H9 (cell line): Measurements from ENCODE around the gene MICAL3. TPM values are rescaled to one million over a fixed set of nuclear protein-coding genes. Genes with fewer than 3 reads are reported as not detected.
A peak's percentile ranks its signal among the peaks of the same experiment; 100 is the strongest.

Source experiments
- DNase-seq: peaks from one replicate; pipeline ENCODE4 v3.0.0-alpha.2; 2017
- H2AFZ ChIP-seq: one replicate; pipeline ENCODE4 v1.6.1; 2013; ENCODE audit warnings: mild to moderate bottlenecking, low read length, control low read depth, moderate library complexity
- H2AK5ac ChIP-seq: 2 replicates; pipeline ENCODE4 v1.6.1; 2013; ENCODE audit warnings: low read length, control low read depth, mixed read lengths; ENCODE audit not compliant: insufficient read length
- H2BK120ac ChIP-seq: one replicate; pipeline ENCODE4 v1.6.1; 2013; ENCODE audit warnings: low read depth, mild to moderate bottlenecking, low read length, control low read depth, inconsistent platforms; ENCODE audit not compliant: poor library complexity, severe bottlenecking
- H2BK12ac ChIP-seq: 2 replicates; pipeline ENCODE4 v1.6.1; 2013; ENCODE audit warnings: low read length, control low read depth, mixed read lengths, low read depth; ENCODE audit not compliant: insufficient read length
- H2BK15ac ChIP-seq: 2 replicates; pipeline ENCODE4 v1.6.1; 2013; ENCODE audit warnings: low read depth, low read length, control low read depth
- H2BK20ac ChIP-seq: one replicate; pipeline ENCODE4 v1.6.1; 2013; ENCODE audit warnings: low read depth, mild to moderate bottlenecking, low read length, control low read depth, inconsistent platforms; ENCODE audit not compliant: poor library complexity, severe bottlenecking
- H2BK5ac ChIP-seq: 2 replicates; pipeline ENCODE4 v1.6.1; 2013; ENCODE audit warnings: low read length, control low read depth, mixed read lengths; ENCODE audit not compliant: insufficient read length
- H3K14ac ChIP-seq: 2 replicates; pipeline ENCODE4 v1.6.1; 2013; ENCODE audit warnings: low read length, control low read depth; ENCODE audit not compliant: insufficient read depth
- H3K18ac ChIP-seq: 2 replicates; pipeline ENCODE4 v1.6.1; 2013; ENCODE audit warnings: low read depth, mild to moderate bottlenecking, mixed read lengths, low read length, control low read depth; ENCODE audit not compliant: insufficient read length
- H3K23ac ChIP-seq: 2 replicates; pipeline ENCODE4 v1.6.1; 2013; ENCODE audit warnings: low read length, control low read depth, mixed read lengths, low read depth; ENCODE audit not compliant: insufficient read length
- H3K23me2 ChIP-seq: 2 replicates; pipeline ENCODE4 v1.6.1; 2013; ENCODE audit warnings: low read depth, mild to moderate bottlenecking, mixed read lengths, low read length, control low read depth; ENCODE audit not compliant: insufficient read length, poor library complexity, severe bottlenecking
- H3K27ac ChIP-seq: 2 replicates; pipeline ENCODE4 v1.5.1; 2013; ENCODE audit warnings: low read length, control low read depth, mixed read lengths, low read depth; ENCODE audit not compliant: insufficient read length
- H3K27me3 ChIP-seq: 2 replicates; pipeline ENCODE4 v1.6.1; 2013; ENCODE audit warnings: low read length, control low read depth, inconsistent platforms; ENCODE audit not compliant: insufficient read depth
- H3K4ac ChIP-seq: 2 replicates; pipeline ENCODE4 v1.6.1; 2013; ENCODE audit warnings: low read depth, mild to moderate bottlenecking, control low read depth, inconsistent platforms, low read length, moderate library complexity
- H3K4me1 ChIP-seq: 2 replicates; pipeline ENCODE4 v1.6.1; 2013; ENCODE audit warnings: low read length, control low read depth, inconsistent platforms; ENCODE audit not compliant: insufficient read depth
- H3K4me2 ChIP-seq: 2 replicates; pipeline ENCODE4 v1.6.1; 2013; ENCODE audit warnings: low read length, control low read depth, mixed read lengths; ENCODE audit not compliant: insufficient read length, insufficient read depth
- H3K56ac ChIP-seq: 2 replicates; pipeline ENCODE4 v1.6.1; 2013; ENCODE audit warnings: low read depth, mild to moderate bottlenecking, mixed read lengths, low read length, control low read depth; ENCODE audit not compliant: insufficient read length
- H3K79me1 ChIP-seq: 2 replicates; pipeline ENCODE4 v1.6.1; 2013; ENCODE audit warnings: low read depth, mild to moderate bottlenecking, moderate library complexity, low read length, control low read depth, inconsistent platforms; ENCODE audit not compliant: insufficient read depth, poor library complexity, severe bottlenecking
- H3K79me2 ChIP-seq: 2 replicates; pipeline ENCODE4 v1.6.1; 2013; ENCODE audit warnings: low read length, control low read depth, inconsistent platforms; ENCODE audit not compliant: insufficient read depth
- H3K9ac ChIP-seq: 2 replicates; pipeline ENCODE4 v1.6.1; 2013; ENCODE audit warnings: low read length, control low read depth, mixed read lengths; ENCODE audit not compliant: insufficient read length; ENCODE audit errors: extremely low read depth
- H3K9me3 ChIP-seq: one replicate; pipeline ENCODE4 v1.6.1; 2013; ENCODE audit warnings: low read depth, low read length, inconsistent platforms; ENCODE audit not compliant: control insufficient read depth
- H3T11ph ChIP-seq: one replicate; pipeline ENCODE4 v1.6.1; 2013; ENCODE audit warnings: mild to moderate bottlenecking, low read length, control low read depth, inconsistent platforms
- H4K20me1 ChIP-seq: one replicate; pipeline ENCODE4 v1.6.1; 2013; ENCODE audit not compliant: control insufficient read depth, insufficient read length, insufficient read depth
- H4K5ac ChIP-seq: 2 replicates; pipeline ENCODE4 v1.6.1; 2013; ENCODE audit warnings: low read depth, mild to moderate bottlenecking, mixed read lengths, low read length, control low read depth; ENCODE audit not compliant: insufficient read length
- H4K8ac ChIP-seq: replicated peaks from 2 replicates; pipeline ENCODE4 v1.6.1; 2013; ENCODE audit warnings: low read length, control low read depth, mixed read lengths, low read depth; ENCODE audit not compliant: insufficient read length
- H4K91ac ChIP-seq: 2 replicates; pipeline ENCODE4 v1.6.1; 2013; ENCODE audit warnings: low read depth, mild to moderate bottlenecking, moderate library complexity, mixed read lengths, low read length, control low read depth; ENCODE audit not compliant: insufficient read length
- H3K27ac Mint-ChIP-seq, 3 experiments: 2 replicates in 2 of 3; 3 replicates in 1 of 3; pipeline ENCODE4 v1.8.0; 2020 to 2021; ENCODE audit warnings: mixed read lengths in 3 of 3, mild to moderate bottlenecking in 1 of 3, moderate library complexity in 1 of 3
- H3K27me3 Mint-ChIP-seq: 2 replicates; pipeline ENCODE4 v1.8.0; 2021; ENCODE audit warnings: low read depth, mild to moderate bottlenecking, moderate library complexity, mixed read lengths
- H3K36me3 Mint-ChIP-seq, 3 experiments: 2 replicates in 2 of 3; 3 replicates in 1 of 3; pipeline ENCODE4 v1.8.0; 2020 to 2021; ENCODE audit warnings: low read depth in 3 of 3, mixed read lengths in 3 of 3; ENCODE audit not compliant: insufficient read depth in 1 of 3
- H3K4me1 Mint-ChIP-seq, 2 experiments: 2 replicates each; pipeline ENCODE4 v1.8.0; 2020; ENCODE audit warnings: mixed read lengths in 2 of 2
- H3K4me3 Mint-ChIP-seq, 2 experiments: 2 replicates in 1 of 2; 3 replicates in 1 of 2; pipeline ENCODE4 v1.8.0; 2020 to 2021; ENCODE audit warnings: mild to moderate bottlenecking in 2 of 2, mixed read lengths in 2 of 2, moderate library complexity in 1 of 2
- H3K9me3 Mint-ChIP-seq, 2 experiments: 2 replicates in 1 of 2; 3 replicates in 1 of 2; pipeline ENCODE4 v1.8.0; 2020; ENCODE audit warnings: mild to moderate bottlenecking in 2 of 2, mixed read lengths in 2 of 2, moderate library complexity in 1 of 2
- WGBS: extraction: QIAGEN DNeasy Blood & Tissue Kit; methylation state at CpG from one replicate; pipeline ENCODE4 v1.1.7; 2013; ENCODE audit warnings: missing lambda C conversion rate, low lambda C conversion rate, mixed read lengths; ENCODE audit not compliant: insufficient read length; ENCODE audit errors: extremely low coverage; 5-methylcytosine and 5-hydroxymethylcytosine counted together
- total RNA-seq: library from RNA; stranded (reverse); gene quantifications from 2 replicates; pipeline ENCODE4 v1.2.1, GENCODE V29; 2021
- TF ChIP-seq, protein P1 (sequence below): fragments of 200-600 bp; sonication (generic); conservative IDR thresholded peaks from 3 replicates; pipeline ENCODE4 v1.8.0; 2021; ENCODE audit warnings: antibody characterized with exemption, mild to moderate bottlenecking

Gene MICAL3
- total RNA-seq, 1 experiment from 2014 or later, result 50.2 TPM

DNA sequence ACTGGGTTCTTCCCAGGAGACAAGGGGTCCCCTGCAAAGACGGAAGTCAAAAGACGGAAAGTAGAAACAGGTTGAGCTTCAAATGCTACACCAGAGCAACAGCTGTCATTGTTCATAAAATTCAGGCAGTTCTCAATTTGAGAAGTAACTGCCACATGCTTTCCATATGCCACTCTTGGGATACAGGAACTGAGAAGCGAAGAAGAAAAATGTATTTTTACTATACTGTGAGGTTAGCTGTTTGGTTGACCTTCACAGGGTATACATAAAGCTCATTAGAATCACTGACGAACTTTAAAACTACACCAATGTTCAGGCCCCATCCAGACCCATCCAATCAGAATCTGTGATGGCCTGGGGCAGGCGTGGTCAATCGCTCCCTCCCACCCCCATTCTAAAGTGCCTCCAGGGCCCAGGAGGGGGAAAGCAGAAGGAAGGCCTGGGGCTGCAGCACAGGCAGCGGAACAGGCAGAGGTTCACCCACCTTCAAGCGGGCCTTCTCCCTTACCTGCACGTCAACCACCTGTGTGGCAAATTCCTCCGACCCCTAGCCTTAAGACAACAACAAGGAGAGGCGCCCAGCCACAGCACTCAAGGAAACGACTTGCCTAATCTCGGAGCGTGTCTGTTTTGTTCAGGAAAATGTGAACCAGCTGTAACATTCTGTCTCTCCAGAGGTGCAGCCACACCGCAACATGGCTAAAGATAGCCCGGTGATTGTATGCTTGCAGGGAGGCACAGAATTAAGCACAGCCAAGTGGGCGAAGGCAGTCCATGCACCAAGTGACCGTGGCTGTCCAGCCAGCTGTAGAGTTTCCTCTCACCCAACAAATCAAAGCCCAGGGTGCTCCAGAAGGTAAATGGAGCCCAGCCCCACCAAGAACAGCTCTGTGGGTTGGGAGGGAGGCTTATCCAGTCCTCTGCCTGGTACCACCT is 82.6 kb downstream of the MICAL3 start:
- no peaks in the 10 kb centered on the region for H3K27me3 ChIP-seq
- Mint-ChIP-seq H3K36me3 (peaks cover 0 to 6% (median 1%) of the 10 kb centered on the region in 3 experiments; a peak in 4 of 7 replicates), H3K4me1 (peaks cover 57 to 73% of the 10 kb centered on the region in 2 experiments), H3K4me3 (no peak overlapping the region), H3K27me3 (no peaks in the 10 kb centered on the region), H3K27ac (peak overlapping the region in 1 of 3 experiments; percentile 25; a peak in 2 of 7 replicates), H3K9me3 (0 out of 5 replicates have a peak, but pooled peaks cover 0 to 1% of the 10 kb centered on the region in 2 experiments)
- no peaks in the 10 kb centered on the region for H4K20me1 ChIP-seq
- TF ChIP-seq, protein P1, sequence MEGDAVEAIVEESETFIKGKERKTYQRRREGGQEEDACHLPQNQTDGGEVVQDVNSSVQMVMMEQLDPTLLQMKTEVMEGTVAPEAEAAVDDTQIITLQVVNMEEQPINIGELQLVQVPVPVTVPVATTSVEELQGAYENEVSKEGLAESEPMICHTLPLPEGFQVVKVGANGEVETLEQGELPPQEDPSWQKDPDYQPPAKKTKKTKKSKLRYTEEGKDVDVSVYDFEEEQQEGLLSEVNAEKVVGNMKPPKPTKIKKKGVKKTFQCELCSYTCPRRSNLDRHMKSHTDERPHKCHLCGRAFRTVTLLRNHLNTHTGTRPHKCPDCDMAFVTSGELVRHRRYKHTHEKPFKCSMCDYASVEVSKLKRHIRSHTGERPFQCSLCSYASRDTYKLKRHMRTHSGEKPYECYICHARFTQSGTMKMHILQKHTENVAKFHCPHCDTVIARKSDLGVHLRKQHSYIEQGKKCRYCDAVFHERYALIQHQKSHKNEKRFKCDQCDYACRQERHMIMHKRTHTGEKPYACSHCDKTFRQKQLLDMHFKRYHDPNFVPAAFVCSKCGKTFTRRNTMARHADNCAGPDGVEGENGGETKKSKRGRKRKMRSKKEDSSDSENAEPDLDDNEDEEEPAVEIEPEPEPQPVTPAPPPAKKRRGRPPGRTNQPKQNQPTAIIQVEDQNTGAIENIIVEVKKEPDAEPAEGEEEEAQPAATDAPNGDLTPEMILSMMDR, result no peak
- no peak overlapping the region for H2BK12ac ChIP-seq
- H2AFZ ChIP-seq, result no peak overlapping the region
- no peak overlapping the region for H3K4ac ChIP-seq
- H2BK120ac ChIP-seq, result no peak overlapping the region
- no peak overlapping the region; the same call in 1 of the 2 replicates for H2BK15ac ChIP-seq
- no peak overlapping the region for H2BK5ac ChIP-seq
- no peak overlapping the region for H3K9ac ChIP-seq
- no peak overlapping the region for H3K56ac ChIP-seq
- no peak overlapping the region for H4K91ac ChIP-seq
- no peaks in the 10 kb centered on the region for H3K23me2 ChIP-seq
- H4K5ac ChIP-seq, result no peak overlapping the region
- H3K4me2 ChIP-seq, result no peak overlapping the region
- no peak overlapping the region for H3T11ph ChIP-seq
- H2AK5ac ChIP-seq, result no peak overlapping the region
- H2BK20ac ChIP-seq, result no peak overlapping the region
- peaks cover 10% of the 10 kb centered on the region; the same call in 1 of the 2 replicates for H3K4me1 ChIP-seq
- H4K8ac ChIP-seq, result no peak overlapping the region
- H3K79me2 ChIP-seq, result peaks cover 2% of the 10 kb centered on the region; the same call in 1 of the 2 replicates
- H3K23ac ChIP-seq, result no peak overlapping the region
- no peak for DNase-seq
- H3K79me1 ChIP-seq, result peaks cover 13% of the 10 kb centered on the region
- no peak overlapping the region for H3K18ac ChIP-seq
- peak overlapping the region; percentile 41; the same call in 1 of the 2 replicates for H3K14ac ChIP-seq
- no peak overlapping the region for H3K27ac ChIP-seq
- H3K9me3 ChIP-seq, result no peaks in the 10 kb centered on the region
- no CpG with 5 or more reads among the region's 18 CpGs for WGBS
